GM19193 (cell line): Measurements from ENCODE around the gene LAMC3.

Experiments used
- POLR2A ChIP-seq: IDR thresholded peaks from 4 replicates; pipeline ENCODE4 v1.6.1; 2011; ENCODE audit not compliant: insufficient read depth, insufficient read length; ENCODE audit errors: extremely low read depth

Gene LAMC3

DNA sequence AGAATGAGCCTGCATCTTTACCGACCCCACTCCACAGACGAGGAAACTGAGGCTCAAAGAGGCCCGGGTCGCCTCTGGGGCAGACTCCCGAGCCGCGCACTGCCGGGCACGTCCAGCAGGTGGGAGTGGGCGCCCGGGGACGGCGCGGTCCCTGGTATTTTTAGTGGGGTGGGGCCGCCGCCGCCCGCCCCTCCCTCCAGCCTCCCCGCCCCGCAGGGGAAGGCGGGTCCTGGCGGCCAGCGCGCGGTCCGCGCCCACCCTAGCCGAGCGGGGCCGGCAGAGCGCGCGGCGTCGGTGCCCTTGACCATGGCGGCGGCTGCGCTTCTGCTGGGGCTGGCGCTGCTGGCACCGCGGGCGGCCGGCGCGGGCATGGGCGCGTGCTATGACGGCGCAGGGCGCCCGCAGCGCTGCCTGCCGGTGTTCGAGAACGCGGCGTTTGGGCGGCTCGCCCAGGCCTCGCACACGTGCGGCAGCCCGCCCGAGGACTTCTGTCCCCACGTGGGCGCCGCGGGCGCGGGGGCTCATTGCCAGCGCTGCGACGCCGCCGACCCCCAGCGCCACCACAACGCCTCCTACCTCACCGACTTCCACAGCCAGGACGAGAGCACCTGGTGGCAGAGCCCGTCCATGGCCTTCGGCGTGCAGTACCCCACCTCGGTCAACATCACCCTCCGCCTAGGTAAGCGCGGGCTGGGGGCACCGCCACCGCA lies at the start of gene LAMC3:
Gene LAMC3 (plus strand): TSS at position 266 of the 710 bp plus-strand sequence. CDS start 41 bp downstream, at position 307.
- TF ChIP-seq POLR2A: no peak

- TF ChIP-seq POLR2A: no peak
These were observed 49.1 kb upstream of the LAMC3 start for GRCh38 chr9:130959809-130960334.

DNA sequence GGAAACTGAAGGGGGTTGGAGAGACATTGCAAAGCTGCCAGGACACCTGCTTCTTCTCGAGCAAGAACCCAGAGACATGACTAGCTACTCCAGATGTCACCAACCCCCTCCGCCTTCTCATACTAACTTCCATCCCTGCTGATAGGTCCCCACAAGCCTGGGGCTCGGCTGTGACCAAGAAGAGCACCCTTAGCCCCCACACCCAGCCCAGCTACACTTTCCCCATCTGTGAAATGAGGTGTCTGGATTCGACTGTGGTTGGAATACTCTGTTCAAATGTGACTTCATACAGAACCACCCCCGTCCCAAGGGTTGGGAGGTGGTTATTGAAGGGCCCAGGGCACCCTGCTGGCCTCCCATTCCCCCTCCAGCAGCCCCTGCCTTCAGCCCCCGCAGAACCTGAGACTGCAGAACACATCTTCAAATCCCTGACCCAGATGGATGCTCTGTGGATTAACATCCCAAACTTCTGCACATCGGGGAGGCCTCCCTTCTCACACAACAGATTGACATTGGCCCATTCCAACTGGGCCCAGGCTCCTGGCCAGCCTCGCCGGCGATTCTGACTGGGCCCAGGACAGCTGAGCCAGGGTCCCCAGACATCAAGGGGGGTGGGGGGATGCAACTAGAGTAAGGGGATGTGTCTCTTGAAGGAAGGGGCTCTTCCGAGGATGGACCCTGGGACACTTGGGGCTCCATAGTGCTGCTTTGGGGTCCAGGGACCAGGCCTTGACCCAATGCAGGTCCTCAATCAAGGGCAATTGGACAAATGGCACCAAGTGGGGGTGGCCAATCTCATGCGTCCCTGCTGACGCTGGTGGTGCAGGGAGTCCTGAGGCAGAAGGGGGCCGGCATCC lies 48.2 kb upstream of the LAMC3 start:
- no peak for TF ChIP-seq POLR2A

- no peak for TF ChIP-seq POLR2A
These were observed 47.3 kb upstream of the LAMC3 start for GRCh38 chr9:130961511-130962300.

- no peak for TF ChIP-seq POLR2A
These were observed 46.3 kb upstream of the LAMC3 start for GRCh38 chr9:130962418-130963316.

DNA sequence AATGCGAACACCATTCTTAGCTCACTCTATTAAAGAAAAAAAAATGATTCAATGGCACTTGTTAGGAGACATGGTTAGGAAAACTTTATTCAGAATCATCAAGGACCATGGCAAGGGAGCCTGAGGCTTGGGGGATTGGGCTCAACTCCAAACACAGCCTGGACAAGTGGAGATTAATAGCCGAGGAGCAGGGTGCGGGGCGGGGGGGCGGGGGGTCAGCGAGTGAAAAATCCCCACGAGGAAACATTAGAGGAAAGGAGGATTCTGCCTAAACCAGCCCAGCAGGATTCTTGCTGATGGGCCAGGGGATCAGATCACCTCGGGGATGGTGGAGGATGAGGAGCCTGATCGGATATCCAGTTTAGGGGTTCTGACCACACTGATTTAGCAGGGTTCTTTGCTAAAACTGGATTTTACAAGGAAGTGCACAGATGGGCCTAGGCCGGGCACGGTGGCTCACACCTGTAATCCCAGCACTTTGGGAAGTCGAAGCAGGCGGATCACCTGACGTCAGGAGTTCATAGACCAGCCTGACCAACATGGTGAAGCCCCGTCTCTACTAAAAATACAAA lies 45.6 kb upstream of the LAMC3 start:
- TF ChIP-seq POLR2A: no peak

GRCh38 chr9:130963916-130964315 lies 45.1 kb upstream of the LAMC3 start:
- TF ChIP-seq POLR2A: no peak

GRCh38 chr9:130965680-130966079 lies 43.3 kb upstream of the LAMC3 start:
- no peak for TF ChIP-seq POLR2A

GRCh38 chr9:130970052-130970451 lies 38.9 kb upstream of the LAMC3 start:
- no peak for TF ChIP-seq POLR2A

GRCh38 chr9:130970855-130971254 lies 38.1 kb upstream of the LAMC3 start:
- no peak for TF ChIP-seq POLR2A

- no peak for TF ChIP-seq POLR2A
These were observed 37.6 kb upstream of the LAMC3 start for GRCh38 chr9:130971294-130971849.

- TF ChIP-seq POLR2A: no peak
These were observed 36.6 kb upstream of the LAMC3 start for GRCh38 chr9:130972277-130972956.
